Upper lobe of left lung (tissue), 6 donors: Measurements from ENCODE around the gene DENND1A. TPM values are rescaled to one million over a fixed set of nuclear protein-coding genes. Genes with fewer than 3 reads are reported as not detected.

Source experiments
- ATAC-seq, 2 donors: fragments of 200-7000 bp; cut with Tn5 transposase; one replicate each; pipeline ENCODE4 v1.9.1; 2022; ENCODE audit warnings: mild to moderate bottlenecking in 2 of 2, moderate library complexity in 2 of 2; ENCODE audit not compliant: low FRiP score in 2 of 2
- DNase-seq, 2 donors: peaks; one replicate each; pipeline ENCODE4 v3.0.0-alpha.2; 2019 to 2020
- H3K27ac ChIP-seq, 4 donors: fragments of 200-600 bp; sonication (generic); one replicate each; pipeline ENCODE4 v1.5.1; 2016 to 2019
- H3K27me3 ChIP-seq, 4 donors: fragments of 200-600 bp; sonication (generic); one replicate each; pipeline ENCODE4 v1.5.1; 2017 to 2019
- H3K36me3 ChIP-seq, 4 donors: fragments of 200-600 bp; sonication (generic); one replicate each; pipeline ENCODE4 v1.5.1; 2016 to 2019
- H3K4me1 ChIP-seq, 4 donors: fragments of 200-600 bp; sonication (generic); one replicate each; pipeline ENCODE4 v1.5.1; 2018 to 2019
- H3K4me3 ChIP-seq, 4 donors: fragments of 200-600 bp; sonication (generic); one replicate each; pipeline ENCODE4 v1.5.1; 2017 to 2019; ENCODE audit warnings: mild to moderate bottlenecking in 2 of 4, moderate library complexity in 1 of 4
- H3K9me3 ChIP-seq, 4 donors: fragments of 200-600 bp; sonication (generic); one replicate each; pipeline ENCODE4 v1.5.1; 2018 to 2019
- CTCF ChIP-seq, 6 experiments: fragments of 450-650 bp in 4 of 6; fragments of 200-600 bp in 2 of 6; sonication (generic) in 2 of 6; IDR thresholded peaks; one replicate each; pipeline ENCODE4 v1.5.1; 2016 to 2019; ENCODE audit warnings: antibody characterized with exemption in 6 of 6
- EP300 ChIP-seq, 4 donors: sonication (generic); formaldehyde crosslinking; IDR thresholded peaks; one replicate each; pipeline ENCODE4 v1.5.1; 2017; ENCODE audit warnings: antibody characterized with exemption in 4 of 4, control low read depth in 2 of 4
- POLR2A ChIP-seq, 4 donors: fragments of 450-650 bp; IDR thresholded peaks; one replicate each; pipeline ENCODE4 v1.5.1; 2016 to 2017; ENCODE audit warnings: antibody characterized with exemption in 4 of 4, mild to moderate bottlenecking in 2 of 4
- POLR2AphosphoS5 ChIP-seq, 2 donors: sonication (generic); formaldehyde crosslinking; IDR thresholded peaks; one replicate each; pipeline ENCODE4 v1.5.1; 2017; ENCODE audit warnings: antibody characterized with exemption in 2 of 2
- WGBS, 2 donors: methylation state at CpG; one replicate each; pipeline ENCODE4 v1.1.5; 2017 to 2018; 5-methylcytosine and 5-hydroxymethylcytosine counted together
- total RNA-seq, 6 donors: library from RNA; depleted of rRNA in 4 of 6; stranded (reverse); fragments of >200 nt in 4 of 6; gene quantifications; one replicate each; pipeline versions ENCODE4 v1.1.0 to v1.2.1, GENCODE V29; 2016 to 2021
- donor health status: DM: no; HTN: no; CAD: no; lungs with moderate emphysema.
- donor health status: DM: no; HTN: yes; CAD: no; lungs with severe emphysema.

Gene DENND1A
- total RNA-seq, 6 donors from 2014 or later = 9.8 to 46.1 (median 16.0) TPM

- no peaks in the 10 kb centered on the region for H3K9me3 ChIP-seq
- H3K27me3 ChIP-seq = no peaks in the 10 kb centered on the region
- no peak for ATAC-seq
- WGBS, 2 donors = 93 to 96% methylated on average over 5 of the region's 5 CpGs
- no peaks in the 10 kb centered on the region for H3K4me1 ChIP-seq
- TF ChIP-seq CTCF (IDR thresholded peaks at IDR 0.05) (no peak), EP300 (IDR thresholded peaks at IDR 0.05) (no peak), POLR2A (IDR thresholded peaks at IDR 0.05) (no peak), POLR2AphosphoS5 (IDR thresholded peaks at IDR 0.05) (no peak)
- peaks cover 0 to 12% (median 6%) of the 10 kb centered on the region in 4 donors for H3K36me3 ChIP-seq
- no peak for DNase-seq
- no peak overlapping the region for H3K27ac ChIP-seq
- H3K4me3 ChIP-seq = no peak overlapping the region
Observed at GRCh38 chr9:123417289-123418051, 512.5 kb downstream of the DENND1A start.

GRCh38 chr9:123416176-123416575, 513.8 kb downstream of the DENND1A start:
- Histone ChIP-seq H3K4me3 (no peak overlapping the region), H3K4me1 (no peaks in the 10 kb centered on the region), H3K36me3 (peaks cover 0 to 12% (median 6%) of the 10 kb centered on the region in 4 donors), H3K9me3 (no peaks in the 10 kb centered on the region), H3K27me3 (no peaks in the 10 kb centered on the region), H3K27ac (no peak overlapping the region)
- ATAC-seq (no peak), DNase-seq (no peak)
- 84 to 85% methylated on average over 8 of the region's 8 CpGs for WGBS, 2 donors
- no peak for TF ChIP-seq EP300 (IDR thresholded peaks at IDR 0.05)
- TF ChIP-seq POLR2AphosphoS5 (IDR thresholded peaks at IDR 0.05) = no peak
- TF ChIP-seq POLR2A (IDR thresholded peaks at IDR 0.05) = no peak
- TF ChIP-seq CTCF (IDR thresholded peaks at IDR 0.05) = no peak

- TF ChIP-seq POLR2AphosphoS5 (IDR thresholded peaks at IDR 0.05) (no peak), CTCF (IDR thresholded peaks at IDR 0.05) (no peak), POLR2A (IDR thresholded peaks at IDR 0.05) (no peak), EP300 (IDR thresholded peaks at IDR 0.05) (no peak)
- DNase-seq = no peak
- H3K36me3 ChIP-seq = peaks cover 0 to 10% (median 5%) of the 10 kb centered on the region in 4 donors
Observed at GRCh38 chr9:123414936-123415930, 514.7 kb downstream of the DENND1A start.

GRCh38 chr9:123414204-123414603, 515.7 kb downstream of the DENND1A start:
- Histone ChIP-seq H3K4me3 (no peak overlapping the region), H3K27ac (no peak overlapping the region), H3K36me3 (peaks cover 0 to 4% (median 1%) of the 10 kb centered on the region in 4 donors), H3K4me1 (no peaks in the 10 kb centered on the region), H3K9me3 (no peaks in the 10 kb centered on the region), H3K27me3 (no peaks in the 10 kb centered on the region)
- no peak for ATAC-seq
- DNase-seq = no peak
- no peak for TF ChIP-seq CTCF (IDR thresholded peaks at IDR 0.05)
- no peak for TF ChIP-seq EP300 (IDR thresholded peaks at IDR 0.05)
- TF ChIP-seq POLR2AphosphoS5 (IDR thresholded peaks at IDR 0.05) = no peak
- no peak for TF ChIP-seq POLR2A (IDR thresholded peaks at IDR 0.05)
- 72 to 83% methylated on average over 7 of the region's 7 CpGs for WGBS, 2 donors

More at GRCh38 chr9:123414936-123415930, 514.7 kb downstream of the DENND1A start:
- ATAC-seq = peak in 1 of 2 donors; percentile 35
- WGBS, 2 donors = 81 to 85% methylated on average over 18 to 23 of the region's 23 CpGs
- no peak overlapping the region for H3K27ac ChIP-seq
- no peaks in the 10 kb centered on the region for H3K9me3 ChIP-seq
- no peak overlapping the region for H3K4me3 ChIP-seq
- no peaks in the 10 kb centered on the region for H3K4me1 ChIP-seq
- H3K27me3 ChIP-seq = no peaks in the 10 kb centered on the region
